WTC11 (cell line): Measurements from ENCODE around the gene KAZN. TPM values are rescaled to one million over a fixed set of nuclear protein-coding genes. Genes with fewer than 3 reads are reported as not detected.

ENCODE experiments used
- ATAC-seq: fragments of 200-7000 bp; cut with Tn5 transposase; 2 replicates; pipeline ENCODE4 v1.10.0; 2021; ENCODE audit warnings: mild to moderate bottlenecking, moderate library complexity
- CTCF ChIA-PET: fragments of 300-600 bp; sonication (Branson Sonifier 250); formaldehyde crosslinking; loops from one replicate; lab custom pipeline; 2021; ENCODE audit warnings: antibody characterized with exemption; lab: Charles Lee
- POLR2A ChIA-PET: fragments of 350-600 bp; sonication (Branson Sonifier 250); formaldehyde crosslinking; loops from one replicate; lab custom pipeline; 2021; ENCODE audit warnings: antibody characterized with exemption; lab: Charles Lee
- DNase-seq: peaks from one replicate; pipeline ENCODE4 v3.0.0; 2021; ENCODE audit warnings: low spot score
- H3K27ac Mint-ChIP-seq: 2 replicates; pipeline ENCODE4 v1.8.0; 2021; ENCODE audit warnings: mixed read lengths
- H3K27me3 Mint-ChIP-seq: 2 replicates; pipeline ENCODE4 v1.8.0; 2021; ENCODE audit warnings: low read depth, mild to moderate bottlenecking, moderate library complexity, mixed read lengths
- H3K36me3 Mint-ChIP-seq: 2 replicates; pipeline ENCODE4 v1.8.0; 2021; ENCODE audit warnings: mixed read lengths
- H3K4me1 Mint-ChIP-seq: 2 replicates; pipeline ENCODE4 v1.8.0; 2022; ENCODE audit warnings: mixed read lengths
- H3K4me3 Mint-ChIP-seq: 2 replicates; pipeline ENCODE4 v1.8.0; 2021; ENCODE audit warnings: mild to moderate bottlenecking, moderate library complexity, mixed read lengths
- H3K9me3 Mint-ChIP-seq: 2 replicates; pipeline ENCODE4 v1.8.0; 2021; ENCODE audit warnings: mixed read lengths
- ATF1 ChIP-seq: sonication (generic); formaldehyde crosslinking; IDR thresholded peaks from 2 replicates; pipeline ENCODE4 v1.8.1; 2023; ENCODE audit warnings: mild to moderate bottlenecking, moderate library complexity, missing genetic modification reagents
- ESRRA ChIP-seq: sonication (generic); formaldehyde crosslinking; IDR thresholded peaks from 2 replicates; pipeline ENCODE4 v1.8.1; 2022; ENCODE audit warnings: mild to moderate bottlenecking, missing genetic modification reagents, borderline replicate concordance
- FOXJ3 ChIP-seq: sonication (generic); formaldehyde crosslinking; IDR thresholded peaks from 2 replicates; pipeline ENCODE4 v1.9.0; 2021; ENCODE audit warnings: missing genetic modification reagents, mild to moderate bottlenecking, borderline replicate concordance
- NFE2L1 ChIP-seq: sonication (generic); formaldehyde crosslinking; IDR thresholded peaks from 2 replicates; pipeline ENCODE4 v1.8.1; 2023; ENCODE audit warnings: missing genetic modification reagents
- NFYB ChIP-seq: sonication (generic); formaldehyde crosslinking; conservative IDR thresholded peaks from 2 replicates; pipeline ENCODE4 v1.8.0; 2022; ENCODE audit warnings: low read depth, missing genetic modification reagents
- OVOL2 ChIP-seq: fragments of 250-450 bp; sonication (Bioruptor Pico); IDR thresholded peaks from 2 replicates; pipeline ENCODE4 v1.9.0; 2021; ENCODE audit warnings: mild to moderate bottlenecking, borderline replicate concordance
- RELA ChIP-seq: sonication (generic); formaldehyde crosslinking; IDR thresholded peaks from 2 replicates; pipeline ENCODE4 v1.8.1; 2022; ENCODE audit warnings: missing genetic modification reagents, mild to moderate bottlenecking, borderline replicate concordance
- RORB ChIP-seq: fragments of 250-450 bp; sonication (Bioruptor Pico); IDR thresholded peaks from 2 replicates; pipeline ENCODE4 v1.9.0; 2021; ENCODE audit warnings: mild to moderate bottlenecking
- SMAD4 ChIP-seq: sonication (generic); formaldehyde crosslinking; IDR thresholded peaks from 2 replicates; pipeline ENCODE4 v1.8.0; 2022; ENCODE audit warnings: mild to moderate bottlenecking, missing genetic modification reagents
- SP1 ChIP-seq: sonication (generic); formaldehyde crosslinking; conservative IDR thresholded peaks from 2 replicates; pipeline ENCODE4 v1.8.1; 2022; ENCODE audit warnings: missing genetic modification reagents
- TEAD4 ChIP-seq: sonication (generic); formaldehyde crosslinking; IDR thresholded peaks from 2 replicates; pipeline ENCODE4 v1.8.0; 2022; ENCODE audit warnings: mild to moderate bottlenecking, missing genetic modification reagents
- ZNF263 ChIP-seq: sonication (generic); formaldehyde crosslinking; IDR thresholded peaks from 2 replicates; pipeline ENCODE4 v1.8.1; 2022; ENCODE audit warnings: low read depth, mild to moderate bottlenecking, moderate library complexity, missing genetic modification reagents
- total RNA-seq: library from RNA; stranded (reverse); gene quantifications from 3 replicates; pipeline ENCODE4 v1.2.3, GENCODE V29; 2021
- TF ChIP-seq, protein P1 (sequence below): sonication (generic); formaldehyde crosslinking; IDR thresholded peaks from 2 replicates; pipeline ENCODE4 v1.8.0; 2022; ENCODE audit warnings: mild to moderate bottlenecking, missing genetic modification reagents
- TF ChIP-seq, protein P2 (sequence below): sonication (generic); formaldehyde crosslinking; IDR thresholded peaks from 2 replicates; pipeline ENCODE4 v1.8.1; 2022; ENCODE audit warnings: mild to moderate bottlenecking, moderate library complexity, missing genetic modification reagents
- TF ChIP-seq, protein P3 (sequence below): fragments of 250-450 bp; sonication (Bioruptor Pico); conservative IDR thresholded peaks from 2 replicates; pipeline ENCODE4 v1.9.0; 2021; ENCODE audit warnings: mild to moderate bottlenecking
- TF ChIP-seq, protein P4 (sequence below): fragments of 250-450 bp; sonication (Bioruptor Pico); IDR thresholded peaks from 2 replicates; pipeline ENCODE4 v1.9.0; 2021; ENCODE audit warnings: mild to moderate bottlenecking
- TF ChIP-seq, protein P5 (sequence below): sonication (generic); formaldehyde crosslinking; IDR thresholded peaks from 2 replicates; pipeline ENCODE4 v1.8.0; 2022; ENCODE audit warnings: mild to moderate bottlenecking, missing genetic modification reagents
- TF ChIP-seq, protein P6 (sequence below): fragments of 250-450 bp; sonication (Bioruptor Pico); IDR thresholded peaks from 2 replicates; pipeline ENCODE4 v1.8.0; 2021; ENCODE audit warnings: mild to moderate bottlenecking
- TF ChIP-seq, protein P7 (sequence below): sonication (generic); formaldehyde crosslinking; IDR thresholded peaks from 2 replicates; pipeline ENCODE4 v1.8.1; 2023; ENCODE audit warnings: mild to moderate bottlenecking, missing genetic modification reagents

The KAZN gene
- total RNA-seq, 1 experiment from 2014 or later: 19.9 TPM

DNA sequence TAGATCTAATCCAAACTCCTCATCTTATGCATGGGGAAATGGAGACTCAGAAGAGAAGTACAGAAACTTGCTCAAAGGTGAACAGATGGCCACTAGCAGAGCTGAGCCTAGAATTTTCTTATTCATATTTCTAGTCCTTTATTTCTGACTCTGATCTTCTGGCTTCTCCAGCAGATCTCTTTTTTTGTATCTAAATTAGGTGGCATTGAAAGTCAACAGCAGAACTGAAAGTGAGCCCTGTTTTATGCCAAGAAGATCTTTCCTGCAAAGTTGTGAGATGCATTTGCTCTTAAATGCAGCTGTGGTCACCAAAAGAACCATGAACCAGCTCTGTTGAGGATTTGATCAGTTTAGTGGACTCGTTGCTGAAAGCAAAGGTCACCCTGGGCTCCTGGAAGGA is 75.5 kb downstream of the KAZN start:
- CTCF ChIA-PET: no interaction called here
- POLR2A ChIA-PET: no interaction called here
- DNase-seq (no peak), ATAC-seq (no peak)
- Mint-ChIP-seq H3K27me3 (no peaks in the 10 kb centered on the region), H3K9me3 (peaks cover 17% of the 10 kb centered on the region), H3K27ac (no peak overlapping the region), H3K4me1 (peaks cover 34% of the 10 kb centered on the region)
- TF ChIP-seq, protein P1, sequence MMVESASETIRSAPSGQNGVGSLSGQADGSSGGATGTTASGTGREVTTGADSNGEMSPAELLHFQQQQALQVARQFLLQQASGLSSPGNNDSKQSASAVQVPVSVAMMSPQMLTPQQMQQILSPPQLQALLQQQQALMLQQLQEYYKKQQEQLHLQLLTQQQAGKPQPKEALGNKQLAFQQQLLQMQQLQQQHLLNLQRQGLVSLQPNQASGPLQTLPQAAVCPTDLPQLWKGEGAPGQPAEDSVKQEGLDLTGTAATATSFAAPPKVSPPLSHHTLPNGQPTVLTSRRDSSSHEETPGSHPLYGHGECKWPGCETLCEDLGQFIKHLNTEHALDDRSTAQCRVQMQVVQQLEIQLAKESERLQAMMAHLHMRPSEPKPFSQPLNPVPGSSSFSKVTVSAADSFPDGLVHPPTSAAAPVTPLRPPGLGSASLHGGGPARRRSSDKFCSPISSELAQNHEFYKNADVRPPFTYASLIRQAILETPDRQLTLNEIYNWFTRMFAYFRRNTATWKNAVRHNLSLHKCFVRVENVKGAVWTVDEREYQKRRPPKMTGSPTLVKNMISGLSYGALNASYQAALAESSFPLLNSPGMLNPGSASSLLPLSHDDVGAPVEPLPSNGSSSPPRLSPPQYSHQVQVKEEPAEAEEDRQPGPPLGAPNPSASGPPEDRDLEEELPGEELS (CRISPR knock-in tag): no peak
- TF ChIP-seq RELA (no peak), ZNF263 (CRISPR knock-in tag) (no peak), FOXJ3 (CRISPR knock-in tag) (no peak), ATF1 (CRISPR knock-in tag) (no peak), OVOL2 (no peak), ESRRA (CRISPR knock-in tag) (no peak), NFE2L1 (CRISPR knock-in tag) (no peak), NFYB (no peak), SP1 (no peak), RORB (CRISPR knock-in tag) (no peak), SMAD4 (CRISPR knock-in tag) (no peak), TEAD4 (CRISPR knock-in tag) (no peak)
- TF ChIP-seq, protein P2, sequence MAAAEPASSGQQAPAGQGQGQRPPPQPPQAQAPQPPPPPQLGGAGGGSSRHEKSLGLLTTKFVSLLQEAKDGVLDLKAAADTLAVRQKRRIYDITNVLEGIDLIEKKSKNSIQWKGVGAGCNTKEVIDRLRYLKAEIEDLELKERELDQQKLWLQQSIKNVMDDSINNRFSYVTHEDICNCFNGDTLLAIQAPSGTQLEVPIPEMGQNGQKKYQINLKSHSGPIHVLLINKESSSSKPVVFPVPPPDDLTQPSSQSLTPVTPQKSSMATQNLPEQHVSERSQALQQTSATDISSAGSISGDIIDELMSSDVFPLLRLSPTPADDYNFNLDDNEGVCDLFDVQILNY: no peak
- TF ChIP-seq, protein P3, sequence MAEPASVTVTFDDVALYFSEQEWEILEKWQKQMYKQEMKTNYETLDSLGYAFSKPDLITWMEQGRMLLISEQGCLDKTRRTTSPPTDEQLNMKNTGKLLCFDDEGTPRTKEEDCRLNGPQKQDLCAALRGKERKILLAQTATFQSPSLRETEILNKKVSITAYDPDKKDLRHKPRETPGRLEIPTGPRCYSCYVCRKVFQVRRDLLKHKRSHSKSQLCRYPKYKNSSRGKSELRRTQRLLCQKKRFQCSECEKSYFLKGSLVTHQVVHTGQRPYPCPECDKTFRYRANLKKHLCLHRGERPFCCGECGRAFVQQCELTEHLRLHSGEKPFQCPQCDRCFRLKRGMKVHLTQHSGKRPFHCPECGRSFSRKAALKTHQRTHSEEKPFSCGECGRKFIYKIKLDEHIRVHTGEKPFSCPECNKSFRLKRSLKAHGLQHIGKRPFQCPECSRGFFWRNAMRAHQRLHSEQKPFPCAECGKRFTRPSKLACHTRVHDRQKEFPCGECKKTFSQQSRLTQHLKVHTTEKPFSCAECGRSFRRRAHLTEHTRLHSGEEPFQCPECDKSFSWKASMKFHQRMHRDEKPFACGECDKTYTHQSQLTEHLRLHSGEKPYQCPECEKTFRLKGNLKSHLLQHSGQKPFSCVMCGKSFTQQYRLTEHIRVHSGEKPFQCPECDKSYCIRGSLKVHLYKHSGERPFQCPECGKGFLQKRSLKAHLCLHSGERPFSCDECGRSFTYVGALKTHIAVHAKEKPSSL (CRISPR knock-in tag): no peak
- TF ChIP-seq, protein P4, sequence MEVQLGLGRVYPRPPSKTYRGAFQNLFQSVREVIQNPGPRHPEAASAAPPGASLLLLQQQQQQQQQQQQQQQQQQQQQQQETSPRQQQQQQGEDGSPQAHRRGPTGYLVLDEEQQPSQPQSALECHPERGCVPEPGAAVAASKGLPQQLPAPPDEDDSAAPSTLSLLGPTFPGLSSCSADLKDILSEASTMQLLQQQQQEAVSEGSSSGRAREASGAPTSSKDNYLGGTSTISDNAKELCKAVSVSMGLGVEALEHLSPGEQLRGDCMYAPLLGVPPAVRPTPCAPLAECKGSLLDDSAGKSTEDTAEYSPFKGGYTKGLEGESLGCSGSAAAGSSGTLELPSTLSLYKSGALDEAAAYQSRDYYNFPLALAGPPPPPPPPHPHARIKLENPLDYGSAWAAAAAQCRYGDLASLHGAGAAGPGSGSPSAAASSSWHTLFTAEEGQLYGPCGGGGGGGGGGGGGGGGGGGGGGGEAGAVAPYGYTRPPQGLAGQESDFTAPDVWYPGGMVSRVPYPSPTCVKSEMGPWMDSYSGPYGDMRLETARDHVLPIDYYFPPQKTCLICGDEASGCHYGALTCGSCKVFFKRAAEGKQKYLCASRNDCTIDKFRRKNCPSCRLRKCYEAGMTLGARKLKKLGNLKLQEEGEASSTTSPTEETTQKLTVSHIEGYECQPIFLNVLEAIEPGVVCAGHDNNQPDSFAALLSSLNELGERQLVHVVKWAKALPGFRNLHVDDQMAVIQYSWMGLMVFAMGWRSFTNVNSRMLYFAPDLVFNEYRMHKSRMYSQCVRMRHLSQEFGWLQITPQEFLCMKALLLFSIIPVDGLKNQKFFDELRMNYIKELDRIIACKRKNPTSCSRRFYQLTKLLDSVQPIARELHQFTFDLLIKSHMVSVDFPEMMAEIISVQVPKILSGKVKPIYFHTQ (CRISPR knock-in tag): no peak
- TF ChIP-seq, protein P5, sequence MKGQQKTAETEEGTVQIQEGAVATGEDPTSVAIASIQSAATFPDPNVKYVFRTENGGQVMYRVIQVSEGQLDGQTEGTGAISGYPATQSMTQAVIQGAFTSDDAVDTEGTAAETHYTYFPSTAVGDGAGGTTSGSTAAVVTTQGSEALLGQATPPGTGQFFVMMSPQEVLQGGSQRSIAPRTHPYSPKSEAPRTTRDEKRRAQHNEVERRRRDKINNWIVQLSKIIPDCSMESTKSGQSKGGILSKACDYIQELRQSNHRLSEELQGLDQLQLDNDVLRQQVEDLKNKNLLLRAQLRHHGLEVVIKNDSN: no peak
- TF ChIP-seq, protein P6, sequence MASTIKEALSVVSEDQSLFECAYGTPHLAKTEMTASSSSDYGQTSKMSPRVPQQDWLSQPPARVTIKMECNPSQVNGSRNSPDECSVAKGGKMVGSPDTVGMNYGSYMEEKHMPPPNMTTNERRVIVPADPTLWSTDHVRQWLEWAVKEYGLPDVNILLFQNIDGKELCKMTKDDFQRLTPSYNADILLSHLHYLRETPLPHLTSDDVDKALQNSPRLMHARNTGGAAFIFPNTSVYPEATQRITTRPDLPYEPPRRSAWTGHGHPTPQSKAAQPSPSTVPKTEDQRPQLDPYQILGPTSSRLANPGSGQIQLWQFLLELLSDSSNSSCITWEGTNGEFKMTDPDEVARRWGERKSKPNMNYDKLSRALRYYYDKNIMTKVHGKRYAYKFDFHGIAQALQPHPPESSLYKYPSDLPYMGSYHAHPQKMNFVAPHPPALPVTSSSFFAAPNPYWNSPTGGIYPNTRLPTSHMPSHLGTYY (CRISPR knock-in tag): no peak
- TF ChIP-seq, protein P7, sequence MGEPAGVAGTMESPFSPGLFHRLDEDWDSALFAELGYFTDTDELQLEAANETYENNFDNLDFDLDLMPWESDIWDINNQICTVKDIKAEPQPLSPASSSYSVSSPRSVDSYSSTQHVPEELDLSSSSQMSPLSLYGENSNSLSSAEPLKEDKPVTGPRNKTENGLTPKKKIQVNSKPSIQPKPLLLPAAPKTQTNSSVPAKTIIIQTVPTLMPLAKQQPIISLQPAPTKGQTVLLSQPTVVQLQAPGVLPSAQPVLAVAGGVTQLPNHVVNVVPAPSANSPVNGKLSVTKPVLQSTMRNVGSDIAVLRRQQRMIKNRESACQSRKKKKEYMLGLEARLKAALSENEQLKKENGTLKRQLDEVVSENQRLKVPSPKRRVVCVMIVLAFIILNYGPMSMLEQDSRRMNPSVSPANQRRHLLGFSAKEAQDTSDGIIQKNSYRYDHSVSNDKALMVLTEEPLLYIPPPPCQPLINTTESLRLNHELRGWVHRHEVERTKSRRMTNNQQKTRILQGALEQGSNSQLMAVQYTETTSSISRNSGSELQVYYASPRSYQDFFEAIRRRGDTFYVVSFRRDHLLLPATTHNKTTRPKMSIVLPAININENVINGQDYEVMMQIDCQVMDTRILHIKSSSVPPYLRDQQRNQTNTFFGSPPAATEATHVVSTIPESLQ (CRISPR knock-in tag): no peak
- TF ChIP-seq, all 79 proteins: peak for 0
- Mint-ChIP-seq H3K4me3 (no peak overlapping the region), H3K36me3 (peaks cover 13% of the 10 kb centered on the region)
